Adrenal gland (tissue), 12 donors: ENCODE measurements around the gene IDH3A. TPM values are rescaled to one million over a fixed set of nuclear protein-coding genes. Genes with fewer than 3 reads are reported as not detected.

Source experiments
- DNase-seq, 7 donors: peaks; one replicate each; pipeline ENCODE4 v3.0.0-alpha.2; 2019 to 2020
- H3K27ac ChIP-seq, 5 donors: fragments of 200-600 bp; sonication (generic) in 4 of 5; 1 replicate in 3 of 5; 2 replicates in 2 of 5; pipeline versions ENCODE4 v1.5.1 to v1.8.0; 2016 to 2020; ENCODE audit warnings: mild to moderate bottlenecking in 1 of 5
- H3K27me3 ChIP-seq: fragments of 200-600 bp; 2 replicates; pipeline ENCODE4 v1.8.0; 2021
- H3K36me3 ChIP-seq, 2 donors: fragments of 200-600 bp; replicated peaks in 1 of 2; 1 replicate in 1 of 2; 2 replicates in 1 of 2; pipeline versions ENCODE4 v1.5.1 to v1.8.0; 2018 to 2022
- H3K4me1 ChIP-seq, 2 donors: fragments of 200-600 bp; replicated peaks in 1 of 2; 1 replicate in 1 of 2; 2 replicates in 1 of 2; pipeline versions ENCODE4 v1.5.1 to v1.8.0; 2018 to 2021
- H3K4me3 ChIP-seq, 4 donors: fragments of 200-600 bp; sonication (generic) in 3 of 4; one replicate each; pipeline ENCODE4 v1.5.1; 2016 to 2018
- H3K9me3 ChIP-seq, 3 donors: fragments of 200-600 bp; sonication (generic) in 1 of 3; replicated peaks in 1 of 3; 1 replicate in 2 of 3; 2 replicates in 1 of 3; pipeline versions ENCODE4 v1.5.1 to v1.8.0; 2016 to 2021
- POLR2A ChIP-seq, 2 donors: fragments of 450-650 bp; IDR thresholded peaks; one replicate each; pipeline ENCODE4 v1.6.1; 2017; ENCODE audit warnings: antibody characterized with exemption in 2 of 2, mild to moderate bottlenecking in 2 of 2, moderate library complexity in 1 of 2
- WGBS, 4 donors: extraction: QIAGEN DNeasy Blood & Tissue Kit in 2 of 4; methylation state at CpG; one replicate each; pipeline versions ENCODE4 v1.1.5 to v1.1.7; 2013 to 2017; 5-methylcytosine and 5-hydroxymethylcytosine counted together
- intact Hi-C, 2 donors: fragments of 100-400 bp; cut with DNase I; formaldehyde crosslinking; loops; one replicate each; pipeline versions ENCODE4 v1.14.1 to v1.15.0; 2022 to 2023
- polyA plus RNA-seq, 3 donors: library from polyadenylated mRNA; stranded (reverse); fragments of 200-250 nt in 2 of 3; fragments of 350-450 nt in 1 of 3; fragmentation: Illumina TruSeq in 1 of 3; extraction: RNeasy Lipid Tissue Mini Kit (QIAGEN cat#74804) in 1 of 3; gene quantifications; one replicate each; pipeline ENCODE4 v1.2.3, GENCODE V29; 2013 to 2014
- total RNA-seq, 9 donors: library from RNA; depleted of rRNA in 4 of 9; stranded (reverse); fragments of >200 nt in 4 of 9; fragments of 120-200 nt in 1 of 9; fragmentation: NEBNext Ultra II Directional in 1 of 9; extraction: Animal tissue kit (Norgen Biotek cat#: 25700) in 1 of 9; gene quantifications; one replicate each; pipeline versions ENCODE4 v1.1.0 to v1.2.4, GENCODE V29; 2013 to 2023
- TF ChIP-seq, protein P1 (sequence below), 6 experiments: fragments of 450-650 bp in 4 of 6; fragments of 200-600 bp in 2 of 6; sonication (generic) in 1 of 6; IDR thresholded peaks; 1 replicate in 5 of 6; 2 replicates in 1 of 6; pipeline versions ENCODE4 v1.5.1 to v1.8.0; 2016 to 2021; ENCODE audit warnings: antibody characterized with exemption in 6 of 6, mild to moderate bottlenecking in 2 of 6, moderate library complexity in 1 of 6
- donor health status: healthy with polysubstance abuse.
- donor health status: Bipolar disorder and iron deficiency.
- donor health status: DM: yes; HTN: yes; CAD: no.
- donor health status: DM: no; HTN: no; CAD: no.
- donor health status: DM: no; HTN: no; CAD: no.
- donor health status: DM: yes; HTN: yes; CAD: no.

IDH3A gene
- total and polyA plus RNA-seq, 12 donors, result 26.9 to 392 (median 132) TPM

DNA sequence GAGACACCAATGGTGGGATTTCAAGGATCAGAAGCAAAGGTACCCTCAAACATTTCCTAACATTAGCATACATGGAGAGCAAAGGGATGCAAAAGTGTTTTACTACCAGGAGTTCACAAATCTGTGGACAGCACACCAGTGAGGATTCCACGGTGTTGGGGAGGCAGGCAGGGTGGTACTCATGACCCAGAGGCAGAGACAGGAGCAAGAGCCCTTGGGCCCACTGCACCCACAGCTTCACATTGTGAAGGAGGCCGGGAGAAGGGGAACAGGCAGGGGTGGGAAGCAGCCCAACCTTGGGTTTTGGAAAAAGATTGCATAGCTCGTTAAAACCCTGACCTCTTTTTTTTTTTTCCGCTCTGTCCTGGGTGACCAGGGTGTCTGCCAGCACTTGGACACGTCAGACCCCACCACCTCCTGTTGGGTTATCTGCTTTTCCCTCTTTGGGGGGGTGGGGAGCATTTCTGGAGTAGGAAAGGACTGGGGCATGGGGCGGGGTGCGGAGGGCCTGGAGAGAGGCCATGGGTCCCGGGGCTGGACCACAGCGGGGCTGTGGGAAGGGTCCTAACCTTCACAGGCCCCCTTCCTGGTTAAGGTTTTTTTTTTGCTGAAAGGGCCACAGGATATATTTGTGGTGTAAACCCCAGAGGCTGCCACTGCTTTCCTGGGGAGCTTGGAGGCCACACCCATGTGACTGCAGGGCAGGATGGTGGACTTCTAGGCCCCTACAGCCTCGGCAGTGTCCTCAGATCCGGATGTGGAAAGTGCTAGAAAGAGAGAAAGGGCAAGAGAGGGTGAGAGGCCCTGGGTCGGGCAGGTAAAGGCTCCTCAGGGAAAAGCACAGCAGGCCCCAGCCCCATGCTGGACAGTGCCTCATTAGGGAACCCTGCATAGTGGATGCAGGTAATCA is 44.3 kb upstream of the IDH3A start:
- no peak for TF ChIP-seq POLR2A (IDR thresholded peaks at IDR 0.05)
- TF ChIP-seq, protein P1, sequence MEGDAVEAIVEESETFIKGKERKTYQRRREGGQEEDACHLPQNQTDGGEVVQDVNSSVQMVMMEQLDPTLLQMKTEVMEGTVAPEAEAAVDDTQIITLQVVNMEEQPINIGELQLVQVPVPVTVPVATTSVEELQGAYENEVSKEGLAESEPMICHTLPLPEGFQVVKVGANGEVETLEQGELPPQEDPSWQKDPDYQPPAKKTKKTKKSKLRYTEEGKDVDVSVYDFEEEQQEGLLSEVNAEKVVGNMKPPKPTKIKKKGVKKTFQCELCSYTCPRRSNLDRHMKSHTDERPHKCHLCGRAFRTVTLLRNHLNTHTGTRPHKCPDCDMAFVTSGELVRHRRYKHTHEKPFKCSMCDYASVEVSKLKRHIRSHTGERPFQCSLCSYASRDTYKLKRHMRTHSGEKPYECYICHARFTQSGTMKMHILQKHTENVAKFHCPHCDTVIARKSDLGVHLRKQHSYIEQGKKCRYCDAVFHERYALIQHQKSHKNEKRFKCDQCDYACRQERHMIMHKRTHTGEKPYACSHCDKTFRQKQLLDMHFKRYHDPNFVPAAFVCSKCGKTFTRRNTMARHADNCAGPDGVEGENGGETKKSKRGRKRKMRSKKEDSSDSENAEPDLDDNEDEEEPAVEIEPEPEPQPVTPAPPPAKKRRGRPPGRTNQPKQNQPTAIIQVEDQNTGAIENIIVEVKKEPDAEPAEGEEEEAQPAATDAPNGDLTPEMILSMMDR (IDR thresholded peaks at IDR 0.05), result no peak
- peaks cover 0 to 15% of the 10 kb centered on the region in 2 donors for H3K4me1 ChIP-seq
- no peak overlapping the region for H3K4me3 ChIP-seq
- H3K27me3 ChIP-seq, result no peaks in the 10 kb centered on the region
- H3K36me3 ChIP-seq, result no peaks in the 10 kb centered on the region
- no peak for DNase-seq
- 77 to 91% (median 85%) methylated on average over 12 of the region's 12 CpGs for WGBS, 4 donors
- intact Hi-C loops, result loop anchor here in 1 of 2 donors (5.0 kb wide), 1 partner anchor 138 kb away; no protein-coding TSS in a partner anchor
- H3K27ac ChIP-seq, result no peak overlapping the region
- no peaks in the 10 kb centered on the region for H3K9me3 ChIP-seq

DNA sequence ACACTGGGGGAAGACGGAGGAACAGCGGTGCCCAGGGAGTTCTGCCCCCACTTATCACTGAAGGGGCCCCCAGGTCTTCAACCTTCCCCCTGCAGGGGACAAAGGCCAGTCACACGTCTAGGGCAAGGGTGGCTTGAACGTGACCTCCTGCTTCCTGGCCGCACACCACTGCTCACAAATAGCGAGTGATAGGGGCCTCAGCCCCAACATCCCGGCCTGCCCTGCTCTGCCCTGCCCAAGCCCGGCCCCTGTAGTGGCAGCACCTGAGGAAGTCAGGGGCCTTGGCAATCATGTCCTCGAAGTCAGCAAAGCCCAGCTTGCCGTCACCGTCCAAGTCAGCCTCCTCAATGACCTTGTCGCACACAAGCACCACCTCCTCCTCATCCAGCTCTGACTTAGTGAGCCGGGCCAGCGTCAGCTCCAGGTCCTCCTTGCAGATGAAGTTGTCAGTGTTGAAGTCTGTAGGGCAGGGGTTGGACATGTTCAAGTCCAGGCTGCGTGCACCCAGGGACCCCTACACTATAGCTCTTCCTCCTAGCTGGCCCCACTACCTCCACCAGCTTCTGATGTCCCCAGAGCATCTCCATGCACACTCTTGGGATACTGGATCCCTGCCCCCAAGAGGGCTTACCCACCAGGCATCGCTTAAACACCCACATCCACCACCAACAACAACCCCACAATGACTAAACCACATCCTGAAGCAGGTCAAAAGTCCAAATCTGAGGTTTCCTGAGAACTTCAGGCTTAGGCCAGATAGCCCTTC is 43.5 kb upstream of the IDH3A start:
- Histone ChIP-seq H3K27me3 (no peaks in the 10 kb centered on the region), H3K9me3 (no peaks in the 10 kb centered on the region), H3K27ac (no peak overlapping the region), H3K36me3 (no peaks in the 10 kb centered on the region), H3K4me3 (no peak overlapping the region), H3K4me1 (peaks cover 0 to 15% of the 10 kb centered on the region in 2 donors)
- peak in 4 of 7 donors; percentile 42 to 66 (median 56) for DNase-seq
- intact Hi-C loops, result loop anchor here (2.0 to 5.0 kb wide), 2 partner anchors 105 to 138 kb away; no protein-coding TSS in a partner anchor
- WGBS, 4 donors, result 66 to 71% (median 68%) methylated on average over 10 to 16 of the region's 16 CpGs
- TF ChIP-seq, protein P1 (IDR thresholded peaks at IDR 0.05), result no peak

DNA sequence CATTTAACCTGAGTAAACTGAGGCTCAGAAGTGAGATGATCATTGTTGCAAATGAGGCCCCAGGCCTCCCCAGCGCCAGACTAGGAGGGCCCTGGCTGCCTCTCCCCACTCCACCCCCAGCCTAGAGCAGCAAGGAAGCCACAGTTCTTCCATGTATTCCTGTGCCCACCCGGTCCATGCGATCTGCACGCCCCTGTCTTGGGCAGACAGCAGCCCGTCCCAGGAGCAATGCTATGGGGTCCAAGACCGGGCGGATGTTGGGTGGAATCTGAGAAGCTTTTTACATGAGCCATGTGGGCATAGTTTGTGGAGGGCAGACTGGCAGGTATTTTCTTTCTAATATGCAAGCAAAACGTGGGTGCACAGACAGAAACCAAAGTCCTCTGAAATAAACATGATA is 41.7 kb upstream of the IDH3A start:
- Histone ChIP-seq H3K27me3 (no peaks in the 10 kb centered on the region), H3K9me3 (no peaks in the 10 kb centered on the region), H3K4me3 (no peak overlapping the region), H3K4me1 (peaks cover 0 to 15% of the 10 kb centered on the region in 2 donors), H3K36me3 (no peaks in the 10 kb centered on the region), H3K27ac (no peak overlapping the region)
- intact Hi-C loops, result loop anchor here (2.0 to 5.0 kb wide), 2 partner anchors 107 to 140 kb away; no protein-coding TSS in a partner anchor
- 85 to 95% (median 90%) methylated on average over 4 to 8 of the region's 8 CpGs for WGBS, 4 donors
- no peak for DNase-seq
- TF ChIP-seq, protein P1 (IDR thresholded peaks at IDR 0.05), result no peak
- TF ChIP-seq POLR2A (IDR thresholded peaks at IDR 0.05), result no peak
